Chondrocyte (in vitro differentiated cells): ENCODE results near the gene LRRC70. TPM values are rescaled to one million over a fixed set of nuclear protein-coding genes. Genes with fewer than 3 reads are reported as not detected.

Source experiments
- DNase-seq: peaks from one replicate; pipeline ENCODE4 v3.0.0; 2021; ENCODE audit warnings: mixed read lengths, low spot score
- H3K27ac Mint-ChIP-seq: one replicate; pipeline ENCODE4 v1.8.0; 2021; ENCODE audit warnings: mild to moderate bottlenecking, moderate library complexity, mixed read lengths; ENCODE audit not compliant: unreplicated experiment
- H3K27me3 Mint-ChIP-seq: 2 replicates; pipeline ENCODE4 v1.8.0; 2021; ENCODE audit warnings: low read depth, mixed read lengths
- H3K36me3 Mint-ChIP-seq: 2 replicates; pipeline ENCODE4 v1.8.0; 2021; ENCODE audit warnings: low read depth, mixed read lengths
- H3K4me1 Mint-ChIP-seq: 2 replicates; pipeline ENCODE4 v1.8.0; 2021; ENCODE audit warnings: low read depth, mild to moderate bottlenecking, mixed read lengths
- H3K4me3 Mint-ChIP-seq: one replicate; pipeline ENCODE4 v1.8.0; 2021; ENCODE audit warnings: mild to moderate bottlenecking, moderate library complexity, mixed read lengths; ENCODE audit not compliant: unreplicated experiment
- H3K9me3 Mint-ChIP-seq: 2 replicates; pipeline ENCODE4 v1.8.0; 2021; ENCODE audit warnings: low read depth, mixed read lengths
- CTCF ChIP-seq: fragments of 200-600 bp; sonication (generic); IDR thresholded peaks from 2 replicates; pipeline ENCODE4 v1.5.0; 2021; ENCODE audit warnings: antibody characterized with exemption, mild to moderate bottlenecking, moderate library complexity
- total RNA-seq: library from RNA; stranded (reverse); gene quantifications from 3 replicates; pipeline ENCODE4 v1.2.1, GENCODE V29; 2021

The LRRC70 gene
- total RNA-seq, 1 donor from 2014 or later: 0.20 TPM

DNA sequence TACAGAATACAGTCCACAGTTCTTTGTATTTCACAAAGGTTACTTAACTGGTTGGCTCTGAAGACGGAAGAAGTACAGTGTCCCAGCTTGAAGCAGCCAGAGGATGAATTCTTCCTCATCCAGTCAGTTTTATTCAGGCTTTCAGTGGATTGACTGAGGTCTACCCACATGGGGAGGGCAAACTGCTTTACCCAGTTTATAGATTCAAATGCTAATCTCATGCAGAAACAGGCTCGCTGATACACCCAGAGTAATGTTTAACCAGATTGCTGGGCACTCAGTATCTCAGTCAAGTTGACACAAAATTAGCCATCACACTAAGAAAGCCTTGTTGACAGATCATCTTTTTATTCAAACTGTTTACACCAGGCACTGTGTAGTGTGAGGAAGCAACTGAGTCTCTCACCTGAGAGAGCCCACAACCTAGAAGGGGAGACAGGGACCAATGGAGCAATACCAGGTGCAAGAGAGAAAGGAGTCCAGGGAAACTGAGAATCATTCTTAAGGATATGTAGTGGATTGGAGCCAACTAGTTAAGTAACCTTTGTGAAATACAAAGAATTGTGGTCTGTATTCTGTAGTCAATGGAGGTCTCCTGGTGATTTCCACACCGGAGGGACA is 15.9 kb downstream of the LRRC70 start:
- H3K36me3 Mint-ChIP-seq: peaks cover 7% of the 10 kb centered on the region
- H3K4me3 Mint-ChIP-seq: no peak overlapping the region
- DNase-seq: no peak
- H3K27me3 Mint-ChIP-seq: no peaks in the 10 kb centered on the region
- TF ChIP-seq CTCF: no peak
- peaks cover 8% of the 10 kb centered on the region for H3K4me1 Mint-ChIP-seq
- no peak overlapping the region for H3K27ac Mint-ChIP-seq
- no peaks in the 10 kb centered on the region for H3K9me3 Mint-ChIP-seq

- Mint-ChIP-seq H3K4me1 (peaks cover 8% of the 10 kb centered on the region), H3K36me3 (peaks cover 7% of the 10 kb centered on the region), H3K4me3 (no peak overlapping the region), H3K27ac (no peak overlapping the region), H3K9me3 (no peaks in the 10 kb centered on the region), H3K27me3 (no peaks in the 10 kb centered on the region)
- TF ChIP-seq CTCF: no peak
- no peak for DNase-seq
Measured at GRCh38 chr5:62596096-62596495, 17.5 kb downstream of the LRRC70 start.

GRCh38 chr5:62596691-62597090 is 18.1 kb downstream of the LRRC70 start:
- Mint-ChIP-seq H3K27me3 (no peaks in the 10 kb centered on the region), H3K9me3 (no peaks in the 10 kb centered on the region), H3K36me3 (peaks cover 7% of the 10 kb centered on the region), H3K27ac (no peak overlapping the region), H3K4me3 (no peak overlapping the region), H3K4me1 (peaks cover 8% of the 10 kb centered on the region)
- TF ChIP-seq CTCF: no peak
- DNase-seq: no peak

GRCh38 chr5:62597314-62597713 is 18.7 kb downstream of the LRRC70 start:
- Mint-ChIP-seq H3K36me3 (peaks cover 7% of the 10 kb centered on the region), H3K4me3 (no peak overlapping the region), H3K9me3 (no peaks in the 10 kb centered on the region), H3K4me1 (peaks cover 8% of the 10 kb centered on the region), H3K27me3 (no peaks in the 10 kb centered on the region), H3K27ac (no peak overlapping the region)
- TF ChIP-seq CTCF: no peak
- DNase-seq: no peak

- Mint-ChIP-seq H3K9me3 (no peaks in the 10 kb centered on the region), H3K27me3 (no peaks in the 10 kb centered on the region), H3K4me1 (peaks cover 8% of the 10 kb centered on the region), H3K36me3 (no peaks in the 10 kb centered on the region), H3K27ac (no peak overlapping the region), H3K4me3 (no peak overlapping the region)
- TF ChIP-seq CTCF: no peak
- DNase-seq: no peak
Measured at GRCh38 chr5:62600560-62601252, 22.1 kb downstream of the LRRC70 start.
